HG03457 (cell line): ENCODE measurements around the gene NDRG4.

Source experiments
- ATAC-seq: cut with Tn5 transposase; IDR thresholded peaks from one replicate; pipeline ENCODE4 v1.9.1; 2021; ENCODE audit warnings: moderate number of reproducible peaks; ENCODE audit not compliant: unreplicated experiment

NDRG4 gene

GRCh38 chr16:58499615-58500351 is at the start of gene NDRG4:
Gene NDRG4 (plus strand): TSS chr16:58500143. CDS start chr16:58500249, 106 bp downstream.
- ATAC-seq = peak; percentile 59

GRCh38 chr16:58450590-58450989 is 49.4 kb upstream of the NDRG4 start:
- no peak for ATAC-seq

GRCh38 chr16:58451265-58451689 is 48.7 kb upstream of the NDRG4 start:
- no peak for ATAC-seq

GRCh38 chr16:58451945-58452401 is 48.0 kb upstream of the NDRG4 start:
- no peak for ATAC-seq

GRCh38 chr16:58452640-58453039 is 47.3 kb upstream of the NDRG4 start:
- no peak for ATAC-seq

GRCh38 chr16:58454178-58454577 is 45.8 kb upstream of the NDRG4 start:
- no peak for ATAC-seq

- no peak for ATAC-seq
These were observed 45.1 kb upstream of the NDRG4 start for GRCh38 chr16:58454856-58455255.

GRCh38 chr16:58455750-58456149 is 44.2 kb upstream of the NDRG4 start:
- no peak for ATAC-seq

- ATAC-seq = no peak
These were observed 43.8 kb upstream of the NDRG4 start for GRCh38 chr16:58456193-58456592.

GRCh38 chr16:58458606-58459343 is 41.2 kb upstream of the NDRG4 start:
- no peak for ATAC-seq

- no peak for ATAC-seq
These were observed 40.4 kb upstream of the NDRG4 start for GRCh38 chr16:58459344-58460218.

GRCh38 chr16:58460219-58460610 is 39.7 kb upstream of the NDRG4 start:
- no peak for ATAC-seq

- ATAC-seq = no peak
These were observed 38.9 kb upstream of the NDRG4 start for GRCh38 chr16:58461056-58461455.

GRCh38 chr16:58461640-58462039 is 38.3 kb upstream of the NDRG4 start:
- no peak for ATAC-seq

GRCh38 chr16:58462089-58462488 is 37.9 kb upstream of the NDRG4 start:
- no peak for ATAC-seq

GRCh38 chr16:58462499-58462996 is 37.4 kb upstream of the NDRG4 start:
- no peak for ATAC-seq

GRCh38 chr16:58462997-58463941 is 36.7 kb upstream of the NDRG4 start:
- no peak for ATAC-seq

- ATAC-seq = no peak
These were observed 35.7 kb upstream of the NDRG4 start for GRCh38 chr16:58464047-58464915.
